Glutamatergic neuron (in vitro differentiated cells): ENCODE data around the gene AGFG2. TPM values are rescaled to one million over a fixed set of nuclear protein-coding genes. Genes with fewer than 3 reads are reported as not detected.

Experiments used
- DNase-seq: peaks from one replicate; pipeline ENCODE4 v3.0.0; 2022
- H3K27ac Mint-ChIP-seq: one replicate; pipeline ENCODE4 v1.8.0; 2020; ENCODE audit warnings: mild to moderate bottlenecking, mixed read lengths, inconsistent platforms; ENCODE audit not compliant: unreplicated experiment
- H3K27me3 Mint-ChIP-seq: one replicate; pipeline ENCODE4 v1.8.0; 2020; ENCODE audit warnings: mild to moderate bottlenecking, moderate library complexity, mixed read lengths, inconsistent platforms; ENCODE audit not compliant: unreplicated experiment
- H3K36me3 Mint-ChIP-seq: one replicate; pipeline ENCODE4 v1.8.0; 2020; ENCODE audit warnings: mild to moderate bottlenecking, mixed read lengths, inconsistent platforms; ENCODE audit not compliant: unreplicated experiment
- H3K4me1 Mint-ChIP-seq: one replicate; pipeline ENCODE4 v1.8.0; 2020; ENCODE audit warnings: mild to moderate bottlenecking, low read depth, mixed read lengths, inconsistent platforms; ENCODE audit not compliant: unreplicated experiment
- H3K4me3 Mint-ChIP-seq: one replicate; pipeline ENCODE4 v1.8.0; 2020; ENCODE audit warnings: mild to moderate bottlenecking, mixed read lengths, inconsistent platforms; ENCODE audit not compliant: unreplicated experiment
- H3K9me3 Mint-ChIP-seq: one replicate; pipeline ENCODE4 v1.8.0; 2020; ENCODE audit warnings: mild to moderate bottlenecking, moderate library complexity, mixed read lengths, inconsistent platforms; ENCODE audit not compliant: unreplicated experiment
- CTCF ChIP-seq: fragments of 200-600 bp; sonication (generic); IDR thresholded peaks from one replicate; pipeline ENCODE4 v1.5.0; 2021; ENCODE audit not compliant: partially characterized antibody, unreplicated experiment
- total RNA-seq: library from RNA; stranded (reverse); fragmentation: NEBNext Ultra II Directional; extraction: Animal tissue kit (Norgen Biotek cat#: 25700); gene quantifications from one replicate; pipeline ENCODE4 v1.2.1, GENCODE V29; 2021; ENCODE audit not compliant: unreplicated experiment

The AGFG2 gene
- total RNA-seq, 1 donor from 2014 or later: 5.7 TPM

GRCh38 chr7:100613412-100614175 lies 74.6 kb downstream of the AGFG2 start:
- H3K27ac Mint-ChIP-seq: peak overlapping the region; percentile 10

GRCh38 chr7:100614308-100614861 lies 75.4 kb downstream of the AGFG2 start:
- H3K4me3 Mint-ChIP-seq: no peak overlapping the region
- DNase-seq: no peak
- H3K4me1 Mint-ChIP-seq: peaks cover 5% of the 10 kb centered on the region
- peaks cover 2% of the 10 kb centered on the region for H3K27me3 Mint-ChIP-seq
- H3K9me3 Mint-ChIP-seq: peaks cover 5% of the 10 kb centered on the region
- H3K27ac Mint-ChIP-seq: no peak overlapping the region
- no peak for TF ChIP-seq CTCF
- no peaks in the 10 kb centered on the region for H3K36me3 Mint-ChIP-seq

More at GRCh38 chr7:100613412-100614175, 74.6 kb downstream of the AGFG2 start:
- H3K9me3 Mint-ChIP-seq: peaks cover 5% of the 10 kb centered on the region
- H3K4me3 Mint-ChIP-seq: peak overlapping the region; percentile 86
- peaks cover 5% of the 10 kb centered on the region for H3K4me1 Mint-ChIP-seq
- no peak for TF ChIP-seq CTCF
- no peak for DNase-seq
- no peaks in the 10 kb centered on the region for H3K36me3 Mint-ChIP-seq
- peaks cover 2% of the 10 kb centered on the region for H3K27me3 Mint-ChIP-seq

Other genes starting within 250 kb of the AGFG2 start
- not detected for gene SPDYE3, start 231.5 kb upstream of the AGFG2 start, total RNA-seq
- gene PILRB, start 181.1 kb upstream of the AGFG2 start, total RNA-seq: 62.6 TPM
- 12.5 TPM for gene PILRA, start 165.7 kb upstream of the AGFG2 start, total RNA-seq
- 1.8 TPM for gene ZCWPW1, start 110.5 kb upstream of the AGFG2 start, total RNA-seq
- gene MEPCE, start 109.4 kb upstream of the AGFG2 start, total RNA-seq: 18.5 TPM
- 24.1 TPM for gene PPP1R35, start 102.7 kb upstream of the AGFG2 start, total RNA-seq
- 1.7 TPM for gene SPACDR, start 74.9 kb upstream of the AGFG2 start, total RNA-seq
- 39.6 TPM for gene TSC22D4, start 60.0 kb upstream of the AGFG2 start, total RNA-seq
- gene NYAP1, start 55.3 kb upstream of the AGFG2 start, total RNA-seq: 36.6 TPM
- 8.0 TPM for gene SAP25, start 34.7 kb downstream of the AGFG2 start, total RNA-seq
- gene LRCH4, start 46.9 kb downstream of the AGFG2 start, total RNA-seq: 166 TPM
- gene FBXO24, start 47.1 kb downstream of the AGFG2 start, total RNA-seq: 0.49 TPM
- gene PCOLCE, start 63.2 kb downstream of the AGFG2 start, total RNA-seq: 33.9 TPM
- 37.1 TPM for gene MOSPD3, start 73.3 kb downstream of the AGFG2 start, total RNA-seq
- gene TFR2, start 102.3 kb downstream of the AGFG2 start, total RNA-seq: 5.1 TPM
- 95.2 TPM for gene ACTL6B, start 117.2 kb downstream of the AGFG2 start, total RNA-seq
- 275 TPM for gene GNB2, start 134.5 kb downstream of the AGFG2 start, total RNA-seq
- 79.6 TPM for gene GIGYF1, start 155.0 kb downstream of the AGFG2 start, total RNA-seq
- gene POP7, start 166.9 kb downstream of the AGFG2 start, total RNA-seq: 35.8 TPM
- not detected for gene EPO, start 181.3 kb downstream of the AGFG2 start, total RNA-seq
- gene ZAN, start 194.4 kb downstream of the AGFG2 start, total RNA-seq: not detected